Measurements from ENCODE around the gene PI4K2A. TPM values are rescaled to one million over a fixed set of nuclear protein-coding genes. Genes with fewer than 3 reads are reported as not detected.

The PI4K2A gene
- polyA plus RNA-seq, 1 donor (not counting 4 experiments of a cell fraction or from before 2014, with no cell fraction given): 51.3 TPM

- DNase-seq (ENCODE audit: low read depth, low spot score) (no peak), FAIRE-seq (no peak)
- dilution Hi-C loops (cut with MboI; ENCODE audit: extremely low pct_ligation_motif_present, low sequenced_read_pairs): no loop called here
- Histone ChIP-seq H3K9me3 (ENCODE audit: control insufficient read depth, low read depth, low read length) (no peaks in the 10 kb centered on the region), H3K4me2 (ENCODE audit: control insufficient read depth, extremely low read depth, insufficient read depth, low read depth, low read length) (no peak overlapping the region), H3K36me3 (ENCODE audit: control insufficient read depth in 2 of 2, extremely low read depth in 1 of 2, insufficient read depth in 2 of 2, low read length in 2 of 2) (peaks cover 13 to 35% of the 10 kb centered on the region in 2 experiments), H4K20me1 (ENCODE audit: control insufficient read depth, extremely low read depth, insufficient read depth, low read length) (no peaks in the 10 kb centered on the region), H3K4me3 (ENCODE audit: control insufficient read depth in 2 of 3, extremely low read depth in 1 of 3, insufficient read depth in 2 of 3, low read depth in 1 of 3, low read length in 3 of 3) (no peak overlapping the region), H3K9me1 (ENCODE audit: control insufficient read depth, extremely low read depth, insufficient read depth, low read length) (peaks cover 1% of the 10 kb centered on the region), H3K27ac (ENCODE audit: control insufficient read depth, insufficient read depth, low read length) (peak overlapping the region; percentile 85), H3K79me2 (ENCODE audit: control insufficient read depth, insufficient read depth, low read length) (peaks cover 40% of the 10 kb centered on the region), H3K4me1 (ENCODE audit: control insufficient read depth, extremely low read depth, insufficient read depth, low read length) (peaks cover 57% of the 10 kb centered on the region), H3K9ac (ENCODE audit: control insufficient read depth, extremely low read depth, insufficient read depth, low read length) (peak overlapping the region; percentile 25), H2AFZ (ENCODE audit: control insufficient read depth, low read length) (no peak overlapping the region), H3K27me3 (ENCODE audit: control insufficient read depth, extremely low read depth, insufficient read depth, low read length) (no peaks in the 10 kb centered on the region)
- TF ChIP-seq CTCF (optimal IDR thresholded peaks at IDR 0.05 in 1 of 3, IDR thresholded peaks at IDR 0.05 in 1 of 3, conservative IDR thresholded peaks at IDR 0.05 in 1 of 3; ENCODE audit: extremely low read depth in 1 of 3, insufficient read depth in 2 of 3, low read length in 3 of 3): no peak
- no peak for TF ChIP-seq EZH2 (IDR thresholded peaks at IDR 0.05; ENCODE audit: low read length)
Observed at GRCh38 chr10:97650726-97651125, 10.3 kb downstream of the PI4K2A start.

GRCh38 chr10:97651773-97652172 is 11.3 kb downstream of the PI4K2A start:
- FAIRE-seq (peak; percentile 99), DNase-seq (ENCODE audit: low read depth, low spot score) (peak; percentile 98)
- Histone ChIP-seq H3K4me3 (ENCODE audit: control insufficient read depth in 2 of 3, extremely low read depth in 1 of 3, insufficient read depth in 2 of 3, low read depth in 1 of 3, low read length in 3 of 3) (peak overlapping the region in 2 of 3 experiments; percentile 18 to 37), H3K4me1 (ENCODE audit: control insufficient read depth, extremely low read depth, insufficient read depth, low read length) (peaks cover 57% of the 10 kb centered on the region), H3K36me3 (ENCODE audit: control insufficient read depth in 2 of 2, extremely low read depth in 1 of 2, insufficient read depth in 2 of 2, low read length in 2 of 2) (peaks cover 17 to 38% of the 10 kb centered on the region in 2 experiments), H3K79me2 (ENCODE audit: control insufficient read depth, insufficient read depth, low read length) (peaks cover 36% of the 10 kb centered on the region), H3K9me3 (ENCODE audit: control insufficient read depth, low read depth, low read length) (no peaks in the 10 kb centered on the region), H4K20me1 (ENCODE audit: control insufficient read depth, extremely low read depth, insufficient read depth, low read length) (no peaks in the 10 kb centered on the region), H3K4me2 (ENCODE audit: control insufficient read depth, extremely low read depth, insufficient read depth, low read depth, low read length) (peak overlapping the region; percentile 60), H3K9ac (ENCODE audit: control insufficient read depth, extremely low read depth, insufficient read depth, low read length) (peak overlapping the region; percentile 25), H3K27ac (ENCODE audit: control insufficient read depth, insufficient read depth, low read length) (peak overlapping the region; percentile 85), H2AFZ (ENCODE audit: control insufficient read depth, low read length) (no peak overlapping the region), H3K9me1 (ENCODE audit: control insufficient read depth, extremely low read depth, insufficient read depth, low read length) (peaks cover 2% of the 10 kb centered on the region), H3K27me3 (ENCODE audit: control insufficient read depth, extremely low read depth, insufficient read depth, low read length) (no peaks in the 10 kb centered on the region)
- dilution Hi-C loops (cut with MboI; ENCODE audit: extremely low pct_ligation_motif_present, low sequenced_read_pairs): no loop called here
- TF ChIP-seq CTCF (optimal IDR thresholded peaks at IDR 0.05 in 1 of 3, IDR thresholded peaks at IDR 0.05 in 1 of 3, conservative IDR thresholded peaks at IDR 0.05 in 1 of 3; ENCODE audit: extremely low read depth in 1 of 3, insufficient read depth in 2 of 3, low read length in 3 of 3): no peak
- no peak for TF ChIP-seq EZH2 (IDR thresholded peaks at IDR 0.05; ENCODE audit: low read length)

Measured in keratinocyte (primary cell).